ENCODE results near the gene HIBCH. TPM values are rescaled to one million over a fixed set of nuclear protein-coding genes. Genes with fewer than 3 reads are reported as not detected.
A peak's percentile ranks its signal among the peaks of the same experiment; 100 is the strongest.

The HIBCH gene
- total RNA-seq, 1 experiment from 2014 or later: 26.5 TPM

DNA sequence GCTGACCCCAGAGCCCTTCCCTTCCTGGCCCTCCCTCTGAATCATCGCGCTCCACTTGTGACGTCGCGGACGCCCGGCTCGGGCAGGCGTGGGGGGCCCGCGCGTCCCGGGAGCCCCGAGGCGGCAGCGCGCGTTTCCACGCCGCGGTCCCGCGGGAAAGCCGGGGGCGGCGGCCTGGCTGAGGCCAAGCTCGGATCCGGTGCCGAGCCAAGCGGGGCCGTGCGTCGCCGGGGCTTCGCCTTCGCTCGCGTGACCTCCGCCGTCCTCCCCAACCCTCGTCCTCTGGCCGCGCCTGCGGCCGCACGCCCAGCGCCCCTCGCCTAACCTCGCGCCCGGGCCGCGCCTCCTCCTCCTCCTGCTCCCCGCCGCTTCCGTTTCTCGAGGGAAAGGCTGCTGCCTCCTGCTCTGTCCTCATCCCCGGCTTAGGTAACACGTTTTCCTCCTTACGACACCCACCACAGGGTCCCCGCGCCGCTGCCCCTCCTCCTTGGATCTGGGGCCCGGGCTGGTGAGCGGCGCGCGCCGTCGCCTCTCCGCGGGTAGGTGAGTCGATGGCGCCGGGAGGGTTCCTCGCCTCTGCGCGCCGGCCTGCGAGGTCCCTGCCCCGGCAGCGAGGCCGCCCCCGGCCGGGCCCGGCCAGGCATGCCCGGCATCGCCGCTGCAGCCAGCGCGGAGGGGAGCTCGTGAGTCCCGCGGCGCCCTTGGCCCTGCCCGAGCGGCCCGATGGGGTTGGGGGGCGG, 24.1 kb upstream of the HIBCH start, which contains the start of gene INPP1 (continued):
- no peak; the same call in 1 of the 2 replicates for TF ChIP-seq ELF4 (CRISPR knock-in tag; IDR thresholded peaks at IDR 0.05; ENCODE audit: low read depth)
- TF ChIP-seq, protein P1, sequence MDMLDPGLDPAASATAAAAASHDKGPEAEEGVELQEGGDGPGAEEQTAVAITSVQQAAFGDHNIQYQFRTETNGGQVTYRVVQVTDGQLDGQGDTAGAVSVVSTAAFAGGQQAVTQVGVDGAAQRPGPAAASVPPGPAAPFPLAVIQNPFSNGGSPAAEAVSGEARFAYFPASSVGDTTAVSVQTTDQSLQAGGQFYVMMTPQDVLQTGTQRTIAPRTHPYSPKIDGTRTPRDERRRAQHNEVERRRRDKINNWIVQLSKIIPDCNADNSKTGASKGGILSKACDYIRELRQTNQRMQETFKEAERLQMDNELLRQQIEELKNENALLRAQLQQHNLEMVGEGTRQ (CRISPR knock-in tag; IDR thresholded peaks at IDR 0.05): 0 out of 2 replicates have a peak, but pooled peaks have one; percentile 8
- no peak for TF ChIP-seq MYBL2 (CRISPR knock-in tag; IDR thresholded peaks at IDR 0.05)
- TF ChIP-seq ZNF317 (CRISPR knock-in tag; IDR thresholded peaks at IDR 0.05; ENCODE audit: borderline replicate concordance, low read depth): peak; percentile 48; the same call in 1 of the 2 replicates
- TF ChIP-seq ZNF232 (CRISPR knock-in tag; IDR thresholded peaks at IDR 0.05): peak; percentile 74
- TF ChIP-seq, protein P2, sequence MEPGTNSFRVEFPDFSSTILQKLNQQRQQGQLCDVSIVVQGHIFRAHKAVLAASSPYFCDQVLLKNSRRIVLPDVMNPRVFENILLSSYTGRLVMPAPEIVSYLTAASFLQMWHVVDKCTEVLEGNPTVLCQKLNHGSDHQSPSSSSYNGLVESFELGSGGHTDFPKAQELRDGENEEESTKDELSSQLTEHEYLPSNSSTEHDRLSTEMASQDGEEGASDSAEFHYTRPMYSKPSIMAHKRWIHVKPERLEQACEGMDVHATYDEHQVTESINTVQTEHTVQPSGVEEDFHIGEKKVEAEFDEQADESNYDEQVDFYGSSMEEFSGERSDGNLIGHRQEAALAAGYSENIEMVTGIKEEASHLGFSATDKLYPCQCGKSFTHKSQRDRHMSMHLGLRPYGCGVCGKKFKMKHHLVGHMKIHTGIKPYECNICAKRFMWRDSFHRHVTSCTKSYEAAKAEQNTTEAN (CRISPR knock-in tag; IDR thresholded peaks at IDR 0.05): peak; percentile 71
- peak; percentile 94; the same call in 1 of the 2 replicates for TF ChIP-seq KAT7 (CRISPR knock-in tag; IDR thresholded peaks at IDR 0.05; ENCODE audit: borderline replicate concordance)
- TF ChIP-seq, protein P3, sequence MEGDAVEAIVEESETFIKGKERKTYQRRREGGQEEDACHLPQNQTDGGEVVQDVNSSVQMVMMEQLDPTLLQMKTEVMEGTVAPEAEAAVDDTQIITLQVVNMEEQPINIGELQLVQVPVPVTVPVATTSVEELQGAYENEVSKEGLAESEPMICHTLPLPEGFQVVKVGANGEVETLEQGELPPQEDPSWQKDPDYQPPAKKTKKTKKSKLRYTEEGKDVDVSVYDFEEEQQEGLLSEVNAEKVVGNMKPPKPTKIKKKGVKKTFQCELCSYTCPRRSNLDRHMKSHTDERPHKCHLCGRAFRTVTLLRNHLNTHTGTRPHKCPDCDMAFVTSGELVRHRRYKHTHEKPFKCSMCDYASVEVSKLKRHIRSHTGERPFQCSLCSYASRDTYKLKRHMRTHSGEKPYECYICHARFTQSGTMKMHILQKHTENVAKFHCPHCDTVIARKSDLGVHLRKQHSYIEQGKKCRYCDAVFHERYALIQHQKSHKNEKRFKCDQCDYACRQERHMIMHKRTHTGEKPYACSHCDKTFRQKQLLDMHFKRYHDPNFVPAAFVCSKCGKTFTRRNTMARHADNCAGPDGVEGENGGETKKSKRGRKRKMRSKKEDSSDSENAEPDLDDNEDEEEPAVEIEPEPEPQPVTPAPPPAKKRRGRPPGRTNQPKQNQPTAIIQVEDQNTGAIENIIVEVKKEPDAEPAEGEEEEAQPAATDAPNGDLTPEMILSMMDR (IDR thresholded peaks at IDR 0.05): no peak
- no peak for TF ChIP-seq NR1H2 (CRISPR knock-in tag; IDR thresholded peaks at IDR 0.05)
- TF ChIP-seq FOXP1 (CRISPR knock-in tag; IDR thresholded peaks at IDR 0.05; ENCODE audit: borderline replicate concordance): peak; percentile 91; the same call in 1 of the 2 replicates
- TF ChIP-seq NFATC4 (CRISPR knock-in tag; IDR thresholded peaks at IDR 0.05): no peak
- TF ChIP-seq, protein P4, sequence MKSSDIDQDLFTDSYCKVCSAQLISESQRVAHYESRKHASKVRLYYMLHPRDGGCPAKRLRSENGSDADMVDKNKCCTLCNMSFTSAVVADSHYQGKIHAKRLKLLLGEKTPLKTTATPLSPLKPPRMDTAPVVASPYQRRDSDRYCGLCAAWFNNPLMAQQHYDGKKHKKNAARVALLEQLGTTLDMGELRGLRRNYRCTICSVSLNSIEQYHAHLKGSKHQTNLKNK (CRISPR knock-in tag; IDR thresholded peaks at IDR 0.05): no peak
- TF ChIP-seq, protein P5, sequence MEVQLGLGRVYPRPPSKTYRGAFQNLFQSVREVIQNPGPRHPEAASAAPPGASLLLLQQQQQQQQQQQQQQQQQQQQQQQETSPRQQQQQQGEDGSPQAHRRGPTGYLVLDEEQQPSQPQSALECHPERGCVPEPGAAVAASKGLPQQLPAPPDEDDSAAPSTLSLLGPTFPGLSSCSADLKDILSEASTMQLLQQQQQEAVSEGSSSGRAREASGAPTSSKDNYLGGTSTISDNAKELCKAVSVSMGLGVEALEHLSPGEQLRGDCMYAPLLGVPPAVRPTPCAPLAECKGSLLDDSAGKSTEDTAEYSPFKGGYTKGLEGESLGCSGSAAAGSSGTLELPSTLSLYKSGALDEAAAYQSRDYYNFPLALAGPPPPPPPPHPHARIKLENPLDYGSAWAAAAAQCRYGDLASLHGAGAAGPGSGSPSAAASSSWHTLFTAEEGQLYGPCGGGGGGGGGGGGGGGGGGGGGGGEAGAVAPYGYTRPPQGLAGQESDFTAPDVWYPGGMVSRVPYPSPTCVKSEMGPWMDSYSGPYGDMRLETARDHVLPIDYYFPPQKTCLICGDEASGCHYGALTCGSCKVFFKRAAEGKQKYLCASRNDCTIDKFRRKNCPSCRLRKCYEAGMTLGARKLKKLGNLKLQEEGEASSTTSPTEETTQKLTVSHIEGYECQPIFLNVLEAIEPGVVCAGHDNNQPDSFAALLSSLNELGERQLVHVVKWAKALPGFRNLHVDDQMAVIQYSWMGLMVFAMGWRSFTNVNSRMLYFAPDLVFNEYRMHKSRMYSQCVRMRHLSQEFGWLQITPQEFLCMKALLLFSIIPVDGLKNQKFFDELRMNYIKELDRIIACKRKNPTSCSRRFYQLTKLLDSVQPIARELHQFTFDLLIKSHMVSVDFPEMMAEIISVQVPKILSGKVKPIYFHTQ (CRISPR knock-in tag; IDR thresholded peaks at IDR 0.05): no peak
- no peak for TF ChIP-seq RORB (CRISPR knock-in tag; IDR thresholded peaks at IDR 0.05)
- peak; percentile 91 for TF ChIP-seq ETV6 (CRISPR knock-in tag; IDR thresholded peaks at IDR 0.05)
- TF ChIP-seq MXD4 (CRISPR knock-in tag; IDR thresholded peaks at IDR 0.05; ENCODE audit: borderline replicate concordance): no peak
- TF ChIP-seq, protein P6, sequence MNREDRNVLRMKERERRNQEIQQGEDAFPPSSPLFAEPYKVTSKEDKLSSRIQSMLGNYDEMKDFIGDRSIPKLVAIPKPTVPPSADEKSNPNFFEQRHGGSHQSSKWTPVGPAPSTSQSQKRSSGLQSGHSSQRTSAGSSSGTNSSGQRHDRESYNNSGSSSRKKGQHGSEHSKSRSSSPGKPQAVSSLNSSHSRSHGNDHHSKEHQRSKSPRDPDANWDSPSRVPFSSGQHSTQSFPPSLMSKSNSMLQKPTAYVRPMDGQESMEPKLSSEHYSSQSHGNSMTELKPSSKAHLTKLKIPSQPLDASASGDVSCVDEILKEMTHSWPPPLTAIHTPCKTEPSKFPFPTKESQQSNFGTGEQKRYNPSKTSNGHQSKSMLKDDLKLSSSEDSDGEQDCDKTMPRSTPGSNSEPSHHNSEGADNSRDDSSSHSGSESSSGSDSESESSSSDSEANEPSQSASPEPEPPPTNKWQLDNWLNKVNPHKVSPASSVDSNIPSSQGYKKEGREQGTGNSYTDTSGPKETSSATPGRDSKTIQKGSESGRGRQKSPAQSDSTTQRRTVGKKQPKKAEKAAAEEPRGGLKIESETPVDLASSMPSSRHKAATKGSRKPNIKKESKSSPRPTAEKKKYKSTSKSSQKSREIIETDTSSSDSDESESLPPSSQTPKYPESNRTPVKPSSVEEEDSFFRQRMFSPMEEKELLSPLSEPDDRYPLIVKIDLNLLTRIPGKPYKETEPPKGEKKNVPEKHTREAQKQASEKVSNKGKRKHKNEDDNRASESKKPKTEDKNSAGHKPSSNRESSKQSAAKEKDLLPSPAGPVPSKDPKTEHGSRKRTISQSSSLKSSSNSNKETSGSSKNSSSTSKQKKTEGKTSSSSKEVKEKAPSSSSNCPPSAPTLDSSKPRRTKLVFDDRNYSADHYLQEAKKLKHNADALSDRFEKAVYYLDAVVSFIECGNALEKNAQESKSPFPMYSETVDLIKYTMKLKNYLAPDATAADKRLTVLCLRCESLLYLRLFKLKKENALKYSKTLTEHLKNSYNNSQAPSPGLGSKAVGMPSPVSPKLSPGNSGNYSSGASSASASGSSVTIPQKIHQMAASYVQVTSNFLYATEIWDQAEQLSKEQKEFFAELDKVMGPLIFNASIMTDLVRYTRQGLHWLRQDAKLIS (CRISPR knock-in tag; IDR thresholded peaks at IDR 0.05; ENCODE audit: borderline replicate concordance): no peak
- peak; percentile 97 for TF ChIP-seq ZNF263 (CRISPR knock-in tag; IDR thresholded peaks at IDR 0.05; ENCODE audit: low read depth)
- TF ChIP-seq, protein P7, sequence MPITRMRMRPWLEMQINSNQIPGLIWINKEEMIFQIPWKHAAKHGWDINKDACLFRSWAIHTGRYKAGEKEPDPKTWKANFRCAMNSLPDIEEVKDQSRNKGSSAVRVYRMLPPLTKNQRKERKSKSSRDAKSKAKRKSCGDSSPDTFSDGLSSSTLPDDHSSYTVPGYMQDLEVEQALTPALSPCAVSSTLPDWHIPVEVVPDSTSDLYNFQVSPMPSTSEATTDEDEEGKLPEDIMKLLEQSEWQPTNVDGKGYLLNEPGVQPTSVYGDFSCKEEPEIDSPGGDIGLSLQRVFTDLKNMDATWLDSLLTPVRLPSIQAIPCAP (CRISPR knock-in tag; IDR thresholded peaks at IDR 0.05): peak; percentile 84
- TF ChIP-seq ZNF671 (CRISPR knock-in tag; IDR thresholded peaks at IDR 0.05): no peak
- TF ChIP-seq IRF2 (CRISPR knock-in tag; IDR thresholded peaks at IDR 0.05; ENCODE audit: borderline replicate concordance, low read depth): no peak
- peak; percentile 86 for TF ChIP-seq CREB1 (CRISPR knock-in tag; IDR thresholded peaks at IDR 0.05)
- no peak for TF ChIP-seq ZNF219 (CRISPR knock-in tag; IDR thresholded peaks at IDR 0.05; ENCODE audit: borderline replicate concordance)
- 0 out of 2 replicates have a peak, but pooled peaks have one; percentile 42 for TF ChIP-seq NR3C1 (CRISPR knock-in tag; conservative IDR thresholded peaks at IDR 0.05; ENCODE audit: low read depth)
- TF ChIP-seq, protein P8, sequence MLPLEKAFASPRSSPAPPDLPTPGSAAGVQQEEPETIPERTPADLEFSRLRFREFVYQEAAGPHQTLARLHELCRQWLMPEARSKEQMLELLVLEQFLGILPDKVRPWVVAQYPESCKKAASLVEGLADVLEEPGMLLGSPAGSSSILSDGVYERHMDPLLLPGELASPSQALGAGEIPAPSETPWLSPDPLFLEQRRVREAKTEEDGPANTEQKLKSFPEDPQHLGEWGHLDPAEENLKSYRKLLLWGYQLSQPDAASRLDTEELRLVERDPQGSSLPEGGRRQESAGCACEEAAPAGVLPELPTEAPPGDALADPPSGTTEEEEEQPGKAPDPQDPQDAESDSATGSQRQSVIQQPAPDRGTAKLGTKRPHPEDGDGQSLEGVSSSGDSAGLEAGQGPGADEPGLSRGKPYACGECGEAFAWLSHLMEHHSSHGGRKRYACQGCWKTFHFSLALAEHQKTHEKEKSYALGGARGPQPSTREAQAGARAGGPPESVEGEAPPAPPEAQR (CRISPR knock-in tag; IDR thresholded peaks at IDR 0.05): no peak
